K562 (cell line): ENCODE measurements around the gene PATL2. TPM values are rescaled to one million over a fixed set of nuclear protein-coding genes. Genes with fewer than 3 reads are reported as not detected.

Experiments
- CEBPG ChIP-seq, 3 experiments: fragments of 200-800 bp in 1 of 3; sonication (Bioruptor generic) in 1 of 3; sonication (generic) in 1 of 3; formaldehyde crosslinking in 1 of 3; IDR thresholded peaks in 2 of 3; conservative IDR thresholded peaks in 1 of 3; 2 replicates each; pipeline versions ENCODE4 v1.6.1 to v1.8.0; 2016 to 2022; ENCODE audit warnings: missing compliant biosample characterization in 2 of 3, missing genetic modification characterization in 2 of 3, mild to moderate bottlenecking in 1 of 3, missing genetic modification reagents in 1 of 3
- CREB3 ChIP-seq: fragments of 450-650 bp; conservative IDR thresholded peaks from 2 replicates; pipeline ENCODE4 v1.6.1; 2016; ENCODE audit warnings: missing genetic modification characterization, low read depth, mild to moderate bottlenecking, missing compliant biosample characterization, moderate library complexity
- CREB3L1 ChIP-seq: fragments of 450-650 bp; IDR thresholded peaks from 2 replicates; pipeline ENCODE4 v1.6.1; 2014; ENCODE audit warnings: low read depth, mild to moderate bottlenecking, moderate library complexity, borderline replicate concordance
- JUN ChIP-seq, 2 experiments: sonication (generic) in 1 of 2; formaldehyde crosslinking in 1 of 2; IDR thresholded peaks; 2 replicates each; pipeline versions ENCODE4 v1.6.1 to v1.8.0; 2012 to 2022; ENCODE audit warnings: borderline replicate concordance in 2 of 2, mild to moderate bottlenecking in 2 of 2, improper control_type of control experiment in 1 of 2, low read depth in 1 of 2, low read length in 1 of 2, missing genetic modification reagents in 1 of 2
- JUND ChIP-seq, 2 experiments: IDR thresholded peaks; 2 replicates in 1 of 2; 3 replicates in 1 of 2; pipeline ENCODE4 v1.6.1; 2011; ENCODE audit warnings: borderline replicate concordance in 2 of 2, low read depth in 2 of 2, low read length in 2 of 2, improper control_type of control experiment in 1 of 2, missing biosample characterization in 1 of 2, missing genetic modification characterization in 1 of 2, missing genetic modification reagents in 1 of 2
- MYBL2 ChIP-seq, 2 experiments: fragments of 450-650 bp in 1 of 2; sonication (generic) in 1 of 2; formaldehyde crosslinking in 1 of 2; IDR thresholded peaks; 2 replicates each; pipeline versions ENCODE4 v1.6.1 to v1.8.1; 2017 to 2022; ENCODE audit warnings: borderline replicate concordance in 1 of 2, inconsistent platforms in 1 of 2, low read depth in 1 of 2, mild to moderate bottlenecking in 1 of 2, missing genetic modification reagents in 1 of 2, moderate library complexity in 1 of 2
- NFXL1 ChIP-seq: fragments of 450-650 bp; formaldehyde crosslinking; IDR thresholded peaks from 2 replicates; pipeline ENCODE4 v1.4.0; 2021; ENCODE audit warnings: mild to moderate bottlenecking
- PHB ChIP-seq: fragments of 250-450 bp; sonication (Bioruptor Pico); IDR thresholded peaks from 2 replicates; pipeline ENCODE4 v1.5.0; 2021
- POLR2G ChIP-seq: fragments of 200-400 bp; formaldehyde crosslinking; IDR thresholded peaks from 2 replicates; pipeline ENCODE4 v1.6.1; 2017; ENCODE audit warnings: low read depth, mild to moderate bottlenecking, antibody characterized with exemption, low read length, moderate library complexity
- POLR3G ChIP-seq: IDR thresholded peaks from 2 replicates; pipeline ENCODE4 v1.6.1; 2011; ENCODE audit not compliant: insufficient read length, insufficient replicate concordance; ENCODE audit errors: extremely low read depth
- RBM39 ChIP-seq: fragments of 200-400 bp; formaldehyde crosslinking; optimal IDR thresholded peaks from 2 replicates; pipeline ENCODE3; 2018; ENCODE audit warnings: low read depth, low read length
- RFX1 ChIP-seq: fragments of 450-650 bp; IDR thresholded peaks from 2 replicates; pipeline ENCODE4 v1.6.1; 2016; ENCODE audit warnings: mild to moderate bottlenecking, moderate library complexity
- SNAPC5 ChIP-seq: fragments of 250-450 bp; sonication (Bioruptor Pico); IDR thresholded peaks from 2 replicates; pipeline ENCODE4 v1.8.0; 2021; ENCODE audit warnings: moderate library complexity, mild to moderate bottlenecking, inconsistent platforms
- SUPT5H ChIP-seq: fragments of 450-650 bp; IDR thresholded peaks from 2 replicates; pipeline ENCODE4 v1.6.1; 2016
- TCFL5 ChIP-seq: fragments of 250-450 bp; sonication (Bioruptor Pico); conservative IDR thresholded peaks from 2 replicates; pipeline ENCODE4 v1.6.1; 2021; ENCODE audit warnings: mild to moderate bottlenecking, moderate library complexity, matching md5 sums
- ZFX ChIP-seq: sonication (generic); formaldehyde crosslinking; IDR thresholded peaks from 2 replicates; pipeline ENCODE4 v1.8.0; 2022; ENCODE audit warnings: mild to moderate bottlenecking, missing genetic modification reagents, moderate library complexity
- ZNF253 ChIP-seq: fragments of 250-450 bp; sonication (Bioruptor Pico); conservative IDR thresholded peaks from 2 replicates; pipeline ENCODE4 v1.6.1; 2021; ENCODE audit warnings: mild to moderate bottlenecking
- ZNF583 ChIP-seq: fragments of 250-450 bp; sonication (Bioruptor Pico); IDR thresholded peaks from 2 replicates; pipeline ENCODE4 v1.4.0; 2020
- polyA plus RNA-seq, 8 experiments: library from polyadenylated mRNA; depleted of rRNA in 4 of 8; stranded (reverse) in 5 of 8; unstranded in 3 of 8; fragments of >200 nt; fragmentation: Nextera tagmentation in 2 of 8; fragmentation: Illumina TruSeq in 1 of 8; extraction: Ambion mirVana in 2 of 8; extraction: Trizol in 1 of 8; gene quantifications; 2 replicates each; pipeline versions ENCODE4 v1.2.1 to v1.2.3, GENCODE V29; 2011 to 2014; ENCODE audit warnings: inconsistent platforms in 1 of 8, missing spikeins in 1 of 8
- total RNA-seq, 7 experiments: library from RNA; depleted of rRNA in 6 of 7; stranded (reverse); fragments of >200 nt in 6 of 7; fragmentation: Illumina TruSeq in 2 of 7; extraction: Trizol in 2 of 7; gene quantifications; 2 replicates each; pipeline versions ENCODE4 v1.2.1 to v1.2.3, GENCODE V29; 2011 to 2021; ENCODE audit warnings: low replicate concordance in 1 of 7
- TF ChIP-seq, protein P1 (sequence below): fragments of 250-450 bp; sonication (Bioruptor Pico); IDR thresholded peaks from 2 replicates; pipeline ENCODE4 v1.5.0; 2020; ENCODE audit warnings: mild to moderate bottlenecking, borderline replicate concordance

The PATL2 gene
- total and polyA plus RNA-seq, 9 of the 15 experiments (the other 6 are each of a cell fraction or from before 2014, with no cell fraction given): 0.42 to 1.1 (median 0.86) TPM

DNA sequence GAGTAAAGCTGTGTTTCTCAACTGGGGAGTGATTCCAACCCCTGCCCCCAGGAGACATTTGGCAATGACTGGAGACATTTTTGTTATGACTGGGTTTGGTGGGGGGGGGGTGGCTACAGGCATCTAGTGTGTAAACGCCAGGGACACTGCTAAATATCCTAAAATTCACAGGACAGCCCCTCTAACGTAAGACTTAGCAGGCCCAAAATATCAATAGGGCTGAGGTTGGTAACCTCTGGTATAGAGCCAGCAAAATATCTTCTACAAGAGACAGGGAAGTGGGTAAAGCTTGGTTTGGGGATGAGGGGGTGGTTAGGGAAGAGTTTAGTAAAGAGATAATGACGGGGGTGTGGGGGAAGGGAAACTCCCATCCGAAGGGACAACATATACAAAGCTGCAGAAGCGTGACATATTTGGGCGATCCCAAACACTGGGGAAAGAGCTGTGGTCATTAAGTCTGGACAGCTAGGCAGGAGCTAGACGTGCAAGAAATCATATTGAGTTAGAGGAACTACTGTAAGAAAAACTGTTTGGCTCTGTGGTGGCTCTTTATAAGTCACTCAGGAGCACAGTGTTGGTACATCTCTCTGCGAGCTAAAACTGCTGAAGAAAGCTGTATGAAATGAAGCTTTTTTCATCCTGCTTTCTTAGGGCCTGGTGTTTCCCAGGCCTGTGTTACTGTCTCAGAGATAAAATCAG is 24.5 kb upstream of the PATL2 start (continued):
- peak; percentile 19; the same call in 1 of the 2 replicates for TF ChIP-seq JUND (IDR thresholded peaks at IDR 0.05; ENCODE audit: borderline replicate concordance, low read depth, low read length)
- no peak for TF ChIP-seq JUND (tag; IDR thresholded peaks at IDR 0.05; ENCODE audit: borderline replicate concordance, low read depth, low read length)
- TF ChIP-seq POLR2G: no peak
- no peak for TF ChIP-seq PHB (CRISPR knock-in tag)
- TF ChIP-seq ZNF253 (CRISPR knock-in tag): no peak
- TF ChIP-seq SUPT5H: no peak
- TF ChIP-seq, protein P1, sequence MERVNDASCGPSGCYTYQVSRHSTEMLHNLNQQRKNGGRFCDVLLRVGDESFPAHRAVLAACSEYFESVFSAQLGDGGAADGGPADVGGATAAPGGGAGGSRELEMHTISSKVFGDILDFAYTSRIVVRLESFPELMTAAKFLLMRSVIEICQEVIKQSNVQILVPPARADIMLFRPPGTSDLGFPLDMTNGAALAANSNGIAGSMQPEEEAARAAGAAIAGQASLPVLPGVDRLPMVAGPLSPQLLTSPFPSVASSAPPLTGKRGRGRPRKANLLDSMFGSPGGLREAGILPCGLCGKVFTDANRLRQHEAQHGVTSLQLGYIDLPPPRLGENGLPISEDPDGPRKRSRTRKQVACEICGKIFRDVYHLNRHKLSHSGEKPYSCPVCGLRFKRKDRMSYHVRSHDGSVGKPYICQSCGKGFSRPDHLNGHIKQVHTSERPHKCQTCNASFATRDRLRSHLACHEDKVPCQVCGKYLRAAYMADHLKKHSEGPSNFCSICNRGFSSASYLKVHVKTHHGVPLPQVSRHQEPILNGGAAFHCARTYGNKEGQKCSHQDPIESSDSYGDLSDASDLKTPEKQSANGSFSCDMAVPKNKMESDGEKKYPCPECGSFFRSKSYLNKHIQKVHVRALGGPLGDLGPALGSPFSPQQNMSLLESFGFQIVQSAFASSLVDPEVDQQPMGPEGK (CRISPR knock-in tag): no peak
- no peak for TF ChIP-seq TCFL5 (CRISPR knock-in tag)
- TF ChIP-seq CEBPG (CRISPR knock-in tag; IDR thresholded peaks at IDR 0.05): no peak
- TF ChIP-seq CEBPG (tag; conservative IDR thresholded peaks at IDR 0.05 in 1 of 2, IDR thresholded peaks at IDR 0.05 in 1 of 2): peak in 1 of 2 experiments; percentile 6; a peak in 1 of 4 replicates
- TF ChIP-seq RFX1: no peak
- TF ChIP-seq SNAPC5 (CRISPR knock-in tag): no peak
- TF ChIP-seq JUN (IDR thresholded peaks at IDR 0.05; ENCODE audit: borderline replicate concordance, low read depth, low read length): no peak
- TF ChIP-seq JUN (CRISPR knock-in tag; IDR thresholded peaks at IDR 0.05; ENCODE audit: borderline replicate concordance): no peak
- no peak for TF ChIP-seq NFXL1 (CRISPR knock-in tag)
- 0 out of 2 replicates have a peak, but pooled peaks have one; percentile 21 for TF ChIP-seq CREB3L1
- TF ChIP-seq CREB3 (tag): no peak
- peak; percentile 40; the same call in 1 of the 2 replicates for TF ChIP-seq ZFX (CRISPR knock-in tag)
- no peak for TF ChIP-seq ZNF583
- TF ChIP-seq POLR3G: no peak
- no peak for TF ChIP-seq MYBL2 (IDR thresholded peaks at IDR 0.05; ENCODE audit: low read depth)
- TF ChIP-seq MYBL2 (CRISPR knock-in tag; IDR thresholded peaks at IDR 0.05; ENCODE audit: borderline replicate concordance): no peak
- no peak for TF ChIP-seq RBM39
